ENCODE results near the gene HOXB2.

GRCh38 chr17:48505788-48506187, 39.1 kb downstream of the HOXB2 start:
- TF ChIP-seq, protein P1, sequence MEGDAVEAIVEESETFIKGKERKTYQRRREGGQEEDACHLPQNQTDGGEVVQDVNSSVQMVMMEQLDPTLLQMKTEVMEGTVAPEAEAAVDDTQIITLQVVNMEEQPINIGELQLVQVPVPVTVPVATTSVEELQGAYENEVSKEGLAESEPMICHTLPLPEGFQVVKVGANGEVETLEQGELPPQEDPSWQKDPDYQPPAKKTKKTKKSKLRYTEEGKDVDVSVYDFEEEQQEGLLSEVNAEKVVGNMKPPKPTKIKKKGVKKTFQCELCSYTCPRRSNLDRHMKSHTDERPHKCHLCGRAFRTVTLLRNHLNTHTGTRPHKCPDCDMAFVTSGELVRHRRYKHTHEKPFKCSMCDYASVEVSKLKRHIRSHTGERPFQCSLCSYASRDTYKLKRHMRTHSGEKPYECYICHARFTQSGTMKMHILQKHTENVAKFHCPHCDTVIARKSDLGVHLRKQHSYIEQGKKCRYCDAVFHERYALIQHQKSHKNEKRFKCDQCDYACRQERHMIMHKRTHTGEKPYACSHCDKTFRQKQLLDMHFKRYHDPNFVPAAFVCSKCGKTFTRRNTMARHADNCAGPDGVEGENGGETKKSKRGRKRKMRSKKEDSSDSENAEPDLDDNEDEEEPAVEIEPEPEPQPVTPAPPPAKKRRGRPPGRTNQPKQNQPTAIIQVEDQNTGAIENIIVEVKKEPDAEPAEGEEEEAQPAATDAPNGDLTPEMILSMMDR (IDR thresholded peaks at IDR 0.05) = no peak
- TF ChIP-seq EZH2phosphoT487 (IDR thresholded peaks at IDR 0.05) = no peak
- TF ChIP-seq EZH2 (IDR thresholded peaks at IDR 0.05) = no peak

Data from neural progenitor cell (in vitro differentiated cells).